Activated CD8-positive, alpha-beta memory T cell treated with anti-CD3 and anti-CD28 coated beads, Interleukin-2, amount 50 U/mL, for 1 hour (primary cell): ENCODE results near the gene LINC00305.

Experiments
- DNase-seq: peaks from one replicate; pipeline ENCODE4 v3.0.0-alpha.2; 2020; ENCODE audit errors: extremely low read depth

LINC00305 gene

DNA sequence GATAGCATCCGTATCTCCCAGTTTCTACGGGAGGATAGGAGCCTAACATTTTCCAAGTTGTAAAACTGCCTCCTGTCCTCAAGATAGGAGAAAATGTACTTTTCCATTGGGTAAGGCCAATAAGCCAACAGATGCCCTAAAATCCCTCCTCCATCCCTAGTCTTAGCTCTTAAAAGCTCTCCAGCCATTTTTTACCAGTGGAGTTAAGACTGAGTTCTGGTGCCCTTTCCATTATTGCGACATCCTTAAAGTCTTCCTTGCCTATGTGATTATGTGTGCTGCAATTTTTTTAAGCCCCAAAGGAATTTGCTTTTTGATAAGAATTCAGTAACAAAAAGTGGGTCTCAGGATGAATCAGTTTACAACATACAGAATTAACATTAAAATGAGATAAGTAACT, 33.0 kb downstream of the LINC00305 start:
- no peak for DNase-seq

DNA sequence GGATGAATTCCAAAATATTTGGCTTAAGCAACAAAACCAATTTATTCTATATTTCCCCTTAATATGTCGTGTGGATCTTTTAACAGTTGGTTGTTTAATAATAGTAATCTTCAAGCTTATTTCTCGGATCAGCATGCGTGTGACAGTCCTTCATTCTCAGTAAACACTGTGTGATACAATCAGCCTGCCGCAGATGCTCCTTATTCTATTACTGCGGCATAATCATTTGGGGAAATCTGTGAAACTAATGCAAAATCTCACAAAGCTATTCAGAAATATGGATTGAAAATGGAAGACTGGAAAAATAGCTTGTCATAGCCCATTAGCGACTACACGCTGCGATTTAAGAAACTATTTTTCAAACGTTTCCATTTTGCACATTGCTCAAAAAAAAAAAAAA, 36.9 kb downstream of the LINC00305 start:
- no peak for DNase-seq

DNA sequence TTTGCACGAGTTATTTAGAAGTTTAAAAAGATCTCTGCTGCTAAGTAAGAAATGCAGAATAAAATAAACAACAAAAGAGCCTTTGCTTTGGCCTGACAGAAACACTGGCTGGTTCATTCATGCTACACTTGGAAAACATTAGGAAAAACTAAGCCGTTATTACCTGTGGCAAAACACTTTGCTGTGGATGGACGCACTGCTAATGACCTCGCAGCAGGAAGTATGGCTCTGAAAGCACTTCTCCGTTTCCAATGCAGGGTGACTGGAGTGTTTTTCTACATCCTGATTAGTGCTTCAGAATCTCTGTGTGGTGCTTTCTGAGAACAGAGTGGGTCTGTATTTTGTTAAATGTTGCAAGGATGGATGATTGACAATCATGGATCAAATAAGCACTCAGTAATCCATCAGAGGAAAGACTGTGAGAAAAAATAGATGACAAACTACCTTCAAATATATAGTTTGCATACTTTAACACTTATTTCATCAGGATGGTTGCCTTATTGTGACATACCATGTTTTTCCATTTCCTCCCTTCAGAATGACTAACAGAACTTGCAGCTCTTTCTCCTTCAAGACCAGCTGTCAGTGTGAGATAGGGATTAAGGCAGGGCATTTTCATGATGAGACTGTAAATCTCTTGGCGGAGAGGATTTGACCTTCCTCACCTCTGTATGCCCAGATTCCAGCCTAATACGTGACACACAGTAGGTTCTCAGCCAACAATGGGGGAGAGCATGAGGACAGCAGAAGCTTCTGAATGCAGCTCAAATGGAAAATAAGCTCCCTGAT, 38.0 kb downstream of the LINC00305 start:
- no peak for DNase-seq

DNA sequence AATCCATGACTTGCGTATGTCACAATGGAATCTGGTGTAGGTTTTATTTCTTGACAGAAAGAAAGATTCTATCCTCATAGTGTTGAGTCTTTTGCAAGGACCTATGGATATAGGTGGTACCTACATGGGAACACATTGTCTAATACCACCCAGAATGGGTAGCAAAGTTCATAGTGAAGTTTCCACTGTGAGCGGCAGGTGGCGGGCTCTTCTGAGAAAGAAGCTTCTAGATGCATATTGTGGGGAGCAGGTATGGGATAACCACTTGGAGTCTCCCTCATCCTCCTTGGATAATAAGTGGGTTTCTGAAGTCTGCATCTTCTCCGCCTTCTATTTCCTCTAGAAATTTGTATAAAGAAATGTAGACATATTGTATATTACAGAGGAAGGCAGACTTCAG, 44.9 kb downstream of the LINC00305 start:
- DNase-seq, result no peak

DNA sequence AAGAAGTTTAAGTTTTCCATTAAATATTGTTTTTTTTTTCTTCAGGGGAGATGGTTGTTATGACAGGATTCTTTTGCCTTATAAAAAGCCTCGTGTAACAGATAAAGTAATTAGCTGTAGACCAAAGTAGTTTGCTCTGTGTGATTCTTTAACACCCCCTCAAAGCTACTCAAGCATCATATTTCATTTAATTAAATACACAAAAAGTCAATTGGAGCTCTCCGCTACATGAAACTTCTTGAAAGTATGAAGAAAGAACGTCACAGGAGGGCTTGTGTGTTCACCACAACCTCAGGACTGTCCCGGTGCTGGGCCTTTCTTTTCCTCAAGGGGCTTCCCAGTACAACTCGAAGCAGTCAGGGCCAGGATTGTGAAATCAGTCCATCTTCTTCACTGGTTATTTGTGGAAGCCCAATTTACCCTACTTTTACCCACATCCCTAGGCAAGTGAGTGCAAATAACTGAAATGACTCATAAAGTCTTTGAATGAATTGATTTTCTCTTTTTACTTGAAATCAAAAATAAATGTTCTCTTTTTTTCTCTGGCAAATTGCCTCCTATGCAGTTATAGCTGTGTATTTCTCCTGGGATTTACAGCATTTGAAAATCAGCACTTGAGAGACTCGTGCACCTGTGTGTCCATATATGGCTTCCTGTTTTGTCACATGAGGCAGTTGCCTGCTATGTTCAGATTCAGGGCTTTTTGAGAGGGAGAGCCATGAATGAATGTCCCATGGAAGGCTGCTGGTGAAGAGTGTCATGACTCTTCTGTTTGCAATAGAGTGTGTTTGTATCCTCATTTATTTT, 48.6 kb downstream of the LINC00305 start:
- DNase-seq, result no peak

DNA sequence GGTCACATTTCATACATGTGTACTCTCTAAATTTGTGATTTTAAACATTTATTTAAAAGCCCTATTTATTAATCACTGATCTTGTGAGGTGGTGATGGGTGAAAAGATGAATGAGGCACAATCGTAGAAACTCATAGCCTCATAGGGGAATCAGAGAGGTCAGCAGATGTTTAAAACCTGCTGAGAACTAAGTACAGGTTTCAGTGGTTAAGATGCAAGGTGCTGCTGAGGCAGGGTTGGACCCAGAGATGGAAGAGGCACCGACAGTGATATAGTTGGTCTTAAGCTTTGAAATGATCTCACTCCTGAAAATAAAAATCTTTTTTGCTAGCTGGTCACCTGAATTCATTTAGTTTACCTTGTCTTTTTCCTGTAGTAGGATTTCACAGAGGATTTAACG, 49.6 kb downstream of the LINC00305 start:
- no peak for DNase-seq

DNA sequence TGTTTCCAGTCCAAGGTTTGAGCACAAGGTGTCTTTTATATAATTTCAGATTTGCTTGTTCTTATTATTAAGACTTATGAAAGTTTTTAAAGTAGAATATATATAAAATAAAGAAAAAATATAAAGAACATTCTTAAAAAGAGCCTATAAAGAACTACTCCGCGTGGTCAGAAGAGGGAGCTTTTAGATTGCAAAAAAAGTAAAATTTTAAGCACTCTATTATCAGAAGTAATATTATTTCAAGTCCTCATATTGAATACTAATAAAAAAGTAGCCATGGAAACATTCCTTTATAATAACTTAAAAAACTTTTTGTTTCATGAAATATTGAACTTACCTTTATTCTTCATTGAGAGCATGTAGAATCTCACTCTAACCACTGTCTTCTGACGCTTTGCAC, 51.4 kb downstream of the LINC00305 start:
- no peak for DNase-seq

DNA sequence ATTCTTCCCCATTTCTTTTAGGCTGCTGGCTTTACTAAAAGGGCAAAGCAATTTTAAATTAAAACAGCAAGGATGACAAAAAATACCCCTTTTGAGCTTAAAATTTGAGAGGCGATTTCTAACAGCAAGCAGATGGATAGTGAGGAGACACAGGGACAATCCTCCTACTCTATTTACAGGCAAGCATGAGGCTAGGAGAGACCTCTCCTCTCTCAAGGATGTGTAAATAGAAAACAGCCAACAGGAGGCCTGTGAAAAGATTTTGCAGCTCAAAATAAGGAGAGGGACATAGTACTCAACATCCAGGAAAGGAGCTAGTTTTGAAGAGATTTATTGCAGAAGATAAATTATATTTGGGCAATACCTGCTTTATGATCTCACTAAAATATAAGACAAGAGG, 53.8 kb downstream of the LINC00305 start:
- no peak for DNase-seq

DNA sequence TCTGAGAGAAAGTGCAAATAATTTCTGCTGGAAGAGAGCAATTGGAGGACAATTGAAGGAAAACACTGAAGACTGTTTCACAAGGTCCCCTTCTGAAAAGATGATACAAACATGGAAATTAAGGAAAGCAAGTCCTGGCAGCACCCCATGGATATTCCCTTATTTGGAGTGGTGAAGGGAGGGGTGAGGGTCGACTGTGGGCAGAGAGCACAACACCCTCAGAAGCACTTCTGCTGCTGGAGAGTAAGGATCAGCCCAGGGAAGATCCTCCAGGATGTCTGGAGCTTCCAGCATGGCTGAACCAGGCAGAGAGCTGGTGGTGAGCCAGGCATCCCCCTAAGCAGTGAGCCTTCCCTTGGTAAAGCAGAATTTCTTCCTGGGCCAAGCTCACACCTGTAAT, 54.7 kb downstream of the LINC00305 start:
- DNase-seq, result no peak

DNA sequence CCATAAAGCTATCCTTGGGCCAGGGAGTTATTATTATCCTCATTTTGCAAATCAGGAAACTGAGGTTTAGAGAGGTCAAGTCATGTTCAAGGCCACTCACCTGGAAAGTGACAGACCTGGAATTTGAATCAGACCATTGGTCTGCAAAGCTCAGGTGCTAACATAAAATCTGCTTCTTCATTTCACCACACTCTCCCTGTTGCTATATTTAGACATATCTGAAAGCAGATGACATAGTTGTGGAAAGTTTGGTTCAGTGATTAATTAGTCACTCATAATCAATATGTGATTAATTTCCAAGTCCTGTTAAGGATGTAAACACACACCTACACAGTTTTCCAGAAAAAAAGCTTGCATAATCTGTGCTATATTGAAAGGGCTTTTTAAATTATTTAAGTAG, 57.4 kb downstream of the LINC00305 start:
- no peak for DNase-seq

DNA sequence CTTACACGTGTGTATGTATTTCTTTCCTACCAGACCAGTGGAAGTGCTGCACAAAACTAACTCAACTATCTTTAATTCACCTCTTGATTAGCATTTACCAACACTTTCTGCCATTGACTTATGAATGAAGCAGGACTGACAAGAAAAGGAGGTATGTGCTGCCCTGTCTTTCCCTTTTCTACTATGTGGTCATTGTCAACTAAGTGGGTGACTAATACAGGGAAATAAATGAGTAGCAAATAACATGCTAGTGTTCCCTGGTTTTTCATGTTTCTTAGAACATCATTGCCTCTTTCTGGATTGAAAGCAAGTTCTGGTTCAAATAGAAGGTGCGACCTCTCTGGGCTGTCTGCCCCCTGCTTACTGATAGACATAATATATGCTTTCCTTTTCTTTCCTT, 58.0 kb downstream of the LINC00305 start:
- DNase-seq, result no peak

DNA sequence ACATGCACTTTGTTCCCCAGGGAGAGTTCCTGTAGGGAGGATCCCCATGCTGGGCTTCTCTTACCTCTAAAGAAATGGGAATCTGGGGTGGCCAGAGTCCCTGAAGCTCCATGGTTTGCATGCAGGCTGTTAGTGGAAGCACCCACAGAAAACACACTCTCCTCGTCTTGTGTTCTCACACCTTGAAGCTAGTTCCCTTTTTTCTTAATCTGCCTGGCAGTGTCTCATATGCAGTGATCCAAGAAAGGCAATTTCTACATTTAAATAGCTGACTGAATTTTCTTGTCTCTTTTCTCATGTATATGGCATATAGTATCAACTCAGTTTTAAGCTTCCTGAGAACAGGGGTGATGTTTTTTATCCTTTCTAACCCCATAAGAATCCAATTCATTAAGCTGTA, 65.0 kb downstream of the LINC00305 start:
- DNase-seq, result no peak

DNA sequence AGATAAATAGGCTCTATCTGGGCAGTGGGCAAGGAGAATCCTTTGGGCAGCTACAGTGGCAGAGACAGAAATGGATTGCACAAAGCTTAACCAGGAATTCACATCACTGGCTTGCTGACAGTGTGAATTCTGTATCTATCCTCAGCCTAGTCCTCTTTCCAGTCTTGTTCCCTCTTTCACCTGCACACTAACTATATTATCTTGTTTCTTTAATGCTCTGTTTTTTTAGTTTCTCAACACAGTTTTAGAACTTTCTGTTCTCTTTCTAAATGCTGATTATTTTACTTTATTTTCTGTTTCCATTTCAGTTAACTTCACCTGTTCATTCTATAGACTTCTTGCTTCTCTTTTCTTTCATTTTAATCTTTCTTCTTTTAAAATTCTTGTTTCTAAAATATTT, 66.4 kb downstream of the LINC00305 start:
- DNase-seq, result no peak

DNA sequence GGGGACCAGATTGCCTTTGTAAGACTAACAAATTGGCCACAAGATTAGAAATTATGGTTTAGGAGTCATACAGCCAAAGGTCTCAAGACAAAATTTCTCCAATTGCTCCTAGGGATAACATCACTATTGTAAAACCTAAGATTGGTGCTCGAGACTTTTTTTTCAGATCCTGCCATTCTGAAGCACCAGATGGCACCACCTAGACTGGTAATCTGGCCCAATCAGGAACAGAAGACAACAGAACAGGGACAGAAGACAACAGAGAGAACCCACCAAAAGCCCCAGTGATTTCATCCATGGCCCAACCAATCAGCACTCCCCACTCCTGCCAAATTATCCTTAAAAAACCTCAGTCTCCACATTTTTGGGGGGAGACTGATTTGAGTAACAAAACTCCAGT, 66.8 kb downstream of the LINC00305 start:
- no peak for DNase-seq

DNA sequence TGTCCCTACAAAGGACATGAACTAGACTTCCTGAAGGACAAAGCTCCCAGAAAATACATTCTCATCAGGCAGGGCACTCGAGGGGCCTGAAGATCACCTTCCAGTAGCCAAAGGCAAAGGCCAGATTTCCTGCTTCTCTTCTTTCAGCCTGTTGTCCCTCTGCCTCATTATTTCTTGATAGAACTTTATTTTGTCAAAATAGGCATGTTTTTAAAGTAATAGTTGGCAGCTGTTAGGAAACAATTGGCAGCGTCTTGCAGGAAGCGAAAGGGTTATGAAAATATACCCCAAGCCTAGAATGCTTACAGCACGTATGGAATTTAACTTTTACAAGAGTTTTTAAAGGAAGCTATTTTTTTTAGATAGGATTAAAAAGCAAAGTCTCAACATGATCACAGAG, 74.9 kb downstream of the LINC00305 start:
- no peak for DNase-seq

DNA sequence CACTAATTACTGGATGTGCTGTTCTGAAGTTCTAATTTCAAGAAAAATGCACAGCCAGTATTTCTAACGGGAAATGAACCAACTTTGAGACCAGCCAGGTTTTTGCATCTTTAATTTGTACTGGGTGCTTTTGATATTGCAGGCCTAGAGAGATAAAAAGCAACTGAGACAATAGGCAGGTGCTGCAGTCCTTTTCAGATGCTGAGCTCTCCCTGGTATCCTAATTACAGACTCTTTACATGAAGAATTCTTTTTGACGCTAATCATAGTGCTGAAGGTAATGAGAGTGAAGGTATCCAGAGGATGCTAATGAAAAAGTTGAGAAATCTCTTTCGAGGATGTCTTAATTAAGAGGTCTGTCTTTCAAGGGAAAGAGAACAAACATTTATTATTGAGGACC, 93.9 kb downstream of the LINC00305 start:
- DNase-seq, result no peak

DNA sequence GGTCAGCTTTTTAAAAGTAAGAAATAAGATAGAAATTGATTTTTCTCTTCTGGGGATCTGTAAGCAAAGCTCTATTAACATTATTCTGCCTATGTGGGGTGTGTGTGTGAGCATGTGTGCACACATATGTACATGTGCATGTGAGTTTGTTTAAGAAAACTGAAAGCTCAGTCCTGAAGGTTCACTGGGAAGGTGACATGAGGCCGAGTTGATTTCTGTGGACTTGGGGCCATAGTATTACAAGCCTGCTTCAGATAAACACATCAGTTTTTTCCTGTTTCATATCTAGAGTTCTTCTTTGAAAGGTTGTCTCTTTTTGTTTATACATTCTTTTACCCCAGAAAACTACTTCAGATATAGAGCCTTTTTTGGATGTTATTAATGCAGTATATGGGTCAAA, 95.6 kb downstream of the LINC00305 start:
- no peak for DNase-seq

DNA sequence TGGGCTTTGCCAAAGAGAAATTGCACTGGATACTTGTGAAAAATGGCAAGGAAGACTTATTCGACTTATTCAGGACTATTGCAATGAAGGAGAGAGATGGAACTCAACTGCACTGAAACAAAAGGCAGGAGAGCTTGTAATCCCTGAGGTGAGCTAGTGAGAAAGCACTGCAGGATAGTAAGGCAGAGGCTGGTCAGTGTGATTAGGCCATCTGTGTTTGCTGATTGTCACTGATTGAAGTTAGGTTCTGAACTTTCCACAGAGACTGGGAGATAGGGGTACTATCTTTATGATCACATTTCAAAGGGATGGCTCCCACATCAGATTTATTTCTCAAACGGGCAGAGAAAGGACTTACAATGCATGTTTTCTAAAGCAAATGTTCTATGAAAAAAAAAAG, 96.1 kb downstream of the LINC00305 start:
- no peak for DNase-seq

DNA sequence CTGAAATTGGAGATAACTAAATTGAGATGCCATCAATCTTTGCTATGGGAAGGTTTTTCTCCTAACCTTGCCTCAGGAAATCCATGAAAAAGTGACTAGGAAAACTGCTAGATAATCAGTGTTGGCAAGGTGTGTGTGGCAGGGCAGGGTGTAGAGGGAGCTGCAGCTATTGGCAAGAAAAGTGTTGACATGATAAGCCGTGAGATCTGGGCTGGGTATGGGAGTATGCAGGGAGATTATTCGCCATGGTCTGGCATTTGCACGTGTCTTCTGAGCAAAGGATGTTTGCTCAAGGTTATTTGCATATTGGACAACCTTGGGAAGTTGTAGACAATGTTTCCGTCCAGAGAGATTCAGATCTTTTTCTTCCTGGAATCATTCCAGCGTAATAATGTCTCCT, 104.3 kb downstream of the LINC00305 start:
- DNase-seq, result no peak

DNA sequence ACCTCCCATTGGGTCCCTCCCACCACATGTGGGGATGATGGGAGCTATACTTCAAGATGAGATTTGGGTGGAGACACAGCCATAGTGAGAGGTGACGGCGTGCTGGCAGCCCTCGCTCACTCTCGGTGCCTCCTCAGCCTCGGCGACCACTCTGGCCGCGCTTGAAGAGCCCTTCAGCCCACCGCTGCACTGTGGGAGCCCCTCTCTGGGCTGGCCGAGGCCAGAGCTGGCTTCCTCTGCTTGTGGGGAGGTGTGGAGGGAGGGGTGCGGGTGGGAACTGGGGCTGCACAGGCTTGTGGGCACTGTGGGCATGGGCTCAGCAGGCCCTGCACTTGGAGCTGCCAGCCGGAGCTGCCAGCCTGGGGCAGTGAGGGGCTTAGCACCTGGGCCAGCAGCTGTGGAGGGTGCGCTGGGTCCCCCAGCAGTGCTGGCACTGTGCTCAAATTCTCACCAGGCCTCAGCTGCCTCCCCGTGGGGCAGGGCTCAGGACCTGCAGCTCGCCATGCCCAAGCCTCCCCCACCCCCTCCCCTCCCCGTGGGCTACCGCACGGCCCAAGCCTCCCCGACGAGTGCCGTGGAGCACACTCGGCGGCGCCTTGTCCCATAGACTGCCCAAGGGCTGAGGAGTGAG, 106.0 kb downstream of the LINC00305 start:
- no peak for DNase-seq

DNA sequence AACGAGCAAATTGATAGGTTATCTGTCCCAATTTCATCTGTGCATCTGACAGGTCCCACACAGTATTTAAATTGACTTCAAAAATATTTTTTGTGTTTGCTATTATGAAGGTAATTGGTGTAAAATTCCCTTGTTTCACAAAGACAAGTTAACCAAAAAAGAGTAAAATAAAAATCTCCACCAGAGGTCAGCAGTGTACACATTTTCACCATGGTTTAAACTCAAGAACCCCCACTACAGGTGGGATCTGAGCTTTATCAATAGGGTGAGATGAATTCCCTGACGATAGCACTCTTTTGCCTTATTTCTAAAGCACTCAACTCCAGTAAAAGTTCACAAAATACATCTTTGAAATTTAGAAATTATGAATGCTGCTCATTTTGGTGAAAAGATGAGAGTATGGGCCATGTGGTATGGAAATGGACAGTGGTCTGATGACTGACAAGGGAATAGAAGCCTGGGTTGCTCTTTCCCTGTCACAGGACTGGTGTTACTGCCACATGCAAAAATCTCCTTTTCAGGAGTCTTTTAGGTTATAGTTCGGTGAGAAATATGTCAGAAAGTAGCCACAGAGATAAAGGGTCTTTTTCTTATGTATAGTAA, 111.0 kb downstream of the LINC00305 start:
- no peak for DNase-seq

DNA sequence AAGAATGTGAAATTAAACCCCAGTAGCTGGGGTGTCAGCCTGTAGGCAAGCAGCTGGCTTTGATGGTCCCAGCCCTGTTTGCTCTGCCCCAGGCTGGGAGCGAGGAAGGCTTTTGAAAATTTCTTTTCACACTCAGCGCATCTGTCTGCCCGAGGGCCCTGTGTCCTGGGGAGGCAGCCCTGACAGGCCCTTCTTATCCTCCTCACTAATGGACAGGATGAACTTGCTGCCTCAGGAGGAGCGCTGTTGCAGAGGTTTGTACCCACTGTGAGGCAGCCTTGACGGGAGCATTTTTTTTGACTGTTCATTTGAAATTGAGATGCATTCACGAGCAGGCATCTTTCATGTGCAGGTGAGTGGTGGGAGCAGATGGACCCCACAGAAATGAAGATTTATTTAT, 116.6 kb downstream of the LINC00305 start:
- no peak for DNase-seq

DNA sequence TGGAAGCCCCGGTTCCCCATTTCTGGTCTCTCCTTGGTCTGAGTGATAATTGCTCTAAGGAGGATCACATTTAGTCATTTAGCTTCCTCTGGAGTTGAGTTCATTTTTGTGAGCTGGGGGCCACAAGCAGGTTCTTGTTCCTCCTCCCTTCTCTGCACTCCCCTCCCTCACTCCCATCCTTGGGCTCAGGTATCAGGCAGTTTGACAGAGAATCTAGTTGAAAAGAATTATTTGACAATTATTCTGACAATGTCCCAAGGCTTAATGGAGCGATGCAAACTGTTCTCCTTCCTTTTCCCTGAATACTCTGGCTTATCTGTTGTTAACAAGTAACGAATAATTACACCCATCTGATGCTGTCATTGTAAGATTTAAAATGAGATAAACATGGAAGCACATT, 117.5 kb downstream of the LINC00305 start:
- no peak for DNase-seq
